DND-41 (cell line): ENCODE results near the gene HOMER1.

Experiments used
- ATAC-seq: fragments of 200-7000 bp; cut with Tn5 transposase; 3 replicates; pipeline ENCODE4 v1.9.1; 2021; ENCODE audit warnings: low read depth; ENCODE audit not compliant: insufficient read depth
- DNase-seq: peaks from one replicate; pipeline ENCODE4 v3.0.0-alpha.2; 2020
- H2AFZ ChIP-seq: 2 replicates; pipeline ENCODE4 v1.6.0; 2012; ENCODE audit warnings: low read depth, low read length
- H3K27ac ChIP-seq: 2 replicates; pipeline ENCODE4 v1.5.1; 2012; ENCODE audit warnings: low read length, inconsistent platforms
- H3K27me3 ChIP-seq: fragments of 200-600 bp; sonication (generic); 2 replicates; pipeline ENCODE4 v1.6.0; 2012; ENCODE audit warnings: low read length, mild to moderate bottlenecking, inconsistent platforms; ENCODE audit not compliant: insufficient read depth, poor library complexity
- H3K36me3 ChIP-seq: 2 replicates; pipeline ENCODE4 v1.5.1; 2012; ENCODE audit warnings: low read length, inconsistent platforms; ENCODE audit not compliant: insufficient read depth
- H3K4me1 ChIP-seq: 2 replicates; pipeline ENCODE4 v1.5.1; 2012; ENCODE audit warnings: mild to moderate bottlenecking, low read length; ENCODE audit not compliant: insufficient read depth
- H3K4me2 ChIP-seq: 2 replicates; pipeline ENCODE4 v1.6.0; 2012; ENCODE audit warnings: mild to moderate bottlenecking, moderate library complexity, low read length, inconsistent platforms; ENCODE audit not compliant: insufficient read depth
- H3K4me3 ChIP-seq, 2 experiments: fragments of 200-600 bp in 1 of 2; shearing (Covaris generic) in 1 of 2; 2 replicates each; pipeline ENCODE4 v1.5.1; 2012 to 2016; ENCODE audit warnings: inconsistent platforms in 2 of 2, low read length in 2 of 2, mild to moderate bottlenecking in 2 of 2, low read depth in 1 of 2, moderate library complexity in 1 of 2
- H3K79me2 ChIP-seq: 2 replicates; pipeline ENCODE4 v1.6.0; 2012; ENCODE audit warnings: low read length, inconsistent platforms; ENCODE audit not compliant: insufficient read depth
- H3K9ac ChIP-seq: 2 replicates; pipeline ENCODE4 v1.6.0; 2012; ENCODE audit warnings: low read depth, mild to moderate bottlenecking, inconsistent platforms, low read length, moderate library complexity
- H3K9me3 ChIP-seq: 2 replicates; pipeline ENCODE4 v1.5.1; 2012; ENCODE audit warnings: low read length, moderate library complexity, mild to moderate bottlenecking, inconsistent platforms; ENCODE audit not compliant: insufficient read depth, severe bottlenecking
- H4K20me1 ChIP-seq: 2 replicates; pipeline ENCODE4 v1.6.0; 2012; ENCODE audit warnings: low read length; ENCODE audit not compliant: insufficient read depth
- CTCF ChIP-seq: IDR thresholded peaks from 2 replicates; pipeline ENCODE4 v1.5.1; 2012; ENCODE audit warnings: borderline replicate concordance, low read length, moderate library complexity, mild to moderate bottlenecking; ENCODE audit not compliant: poor library complexity, severe bottlenecking; ENCODE audit errors: extremely low read depth
- EZH2 ChIP-seq: IDR thresholded peaks from 3 replicates; pipeline ENCODE4 v1.6.1; 2012; ENCODE audit warnings: borderline replicate concordance, low read depth, mild to moderate bottlenecking, moderate library complexity, low read length, inconsistent platforms; ENCODE audit not compliant: severe bottlenecking

The HOMER1 gene

DNA sequence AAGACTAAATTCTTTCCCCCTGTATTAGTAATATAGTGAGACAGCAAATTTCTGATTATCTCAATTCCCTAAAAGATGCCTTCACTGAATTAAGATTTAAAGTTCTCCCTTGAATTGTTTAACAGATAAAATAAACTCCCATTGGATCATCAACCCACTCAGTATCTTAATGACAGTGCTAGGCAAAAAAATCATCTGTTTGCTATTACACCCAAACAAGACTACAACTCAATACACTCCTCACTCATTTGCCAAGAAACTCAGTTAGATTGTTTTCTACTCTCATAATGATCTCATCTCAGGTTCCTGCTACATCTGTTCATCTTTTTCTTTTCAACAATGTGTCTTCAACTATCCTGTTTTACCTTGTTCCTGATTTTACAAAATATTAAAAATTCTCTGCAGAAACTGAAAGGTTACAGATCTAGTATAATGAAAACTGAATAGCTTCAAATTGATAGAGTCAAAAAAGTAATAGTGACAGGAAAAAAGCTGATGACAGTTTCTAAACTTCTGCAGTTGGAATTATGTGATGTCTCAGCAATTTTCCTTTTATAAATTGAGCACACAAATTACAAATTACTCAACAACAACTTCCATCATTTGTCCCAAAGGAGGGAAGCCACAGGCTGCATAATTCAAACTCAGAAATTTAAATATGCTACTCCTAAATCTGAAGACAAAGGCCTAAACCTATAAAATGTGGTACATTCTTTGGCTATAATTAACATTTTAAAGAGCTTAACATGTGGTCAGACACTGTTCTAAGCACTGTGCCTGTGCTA is 39.4 kb downstream of the HOMER1 start:
- Histone ChIP-seq H3K79me2 (peaks cover 3% of the 10 kb centered on the region; the same call in 1 of the 2 replicates), H2AFZ (no peak overlapping the region), H3K9ac (no peak overlapping the region), H3K27me3 (no peaks in the 10 kb centered on the region), H4K20me1 (peaks cover 7% of the 10 kb centered on the region; the same call in 1 of the 2 replicates), H3K27ac (no peak overlapping the region), H3K4me3 (no peak overlapping the region), H3K4me1 (no peaks in the 10 kb centered on the region), H3K36me3 (no peaks in the 10 kb centered on the region), H3K4me2 (no peak overlapping the region), H3K9me3 (no peaks in the 10 kb centered on the region)
- ATAC-seq (no peak), DNase-seq (no peak)
- TF ChIP-seq CTCF (no peak), EZH2 (no peak)

DNA sequence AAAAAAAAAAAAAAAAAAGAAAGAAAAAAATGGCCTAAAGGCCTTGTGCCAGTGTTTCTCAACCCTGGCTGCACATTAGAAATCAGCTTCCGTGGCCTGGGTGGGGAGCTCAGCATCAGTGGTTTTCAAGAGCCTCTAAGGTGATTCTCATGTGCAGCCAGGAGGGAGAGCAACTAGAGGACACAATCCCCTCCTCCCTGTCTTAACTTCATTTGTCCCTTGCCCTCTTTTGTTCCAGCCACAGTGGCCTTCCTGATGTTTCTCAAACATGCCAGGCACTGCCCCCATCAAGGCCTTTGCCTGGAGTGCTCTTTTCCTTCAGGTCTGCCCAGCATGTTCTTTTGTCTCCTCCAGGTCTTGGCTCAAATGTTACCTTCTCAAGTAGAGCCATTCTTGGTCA is 42.4 kb downstream of the HOMER1 start:
- Histone ChIP-seq H3K27me3 (no peaks in the 10 kb centered on the region), H3K36me3 (no peaks in the 10 kb centered on the region), H3K9ac (no peak overlapping the region), H3K4me2 (no peak overlapping the region), H2AFZ (no peak overlapping the region), H3K9me3 (no peaks in the 10 kb centered on the region), H4K20me1 (peaks cover 7% of the 10 kb centered on the region; the same call in 1 of the 2 replicates), H3K4me1 (no peaks in the 10 kb centered on the region), H3K27ac (no peak overlapping the region), H3K79me2 (peaks cover 3% of the 10 kb centered on the region; the same call in 1 of the 2 replicates), H3K4me3 (no peak overlapping the region)
- ATAC-seq = no peak
- no peak for TF ChIP-seq CTCF
- TF ChIP-seq EZH2 = no peak
- no peak for DNase-seq

GRCh38 chr5:79464695-79465332 is 49.1 kb downstream of the HOMER1 start:
- no peak for TF ChIP-seq EZH2
- peak; percentile 74 for TF ChIP-seq CTCF
- DNase-seq = no peak
- no peak overlapping the region for H2AFZ ChIP-seq
- H3K79me2 ChIP-seq = peaks cover 3% of the 10 kb centered on the region; the same call in 1 of the 2 replicates
- H4K20me1 ChIP-seq = no peaks in the 10 kb centered on the region
- H3K4me3 ChIP-seq = no peak overlapping the region
- no peaks in the 10 kb centered on the region for H3K4me1 ChIP-seq
- no peak overlapping the region for H3K27ac ChIP-seq
- no peak overlapping the region for H3K9ac ChIP-seq
- no peak overlapping the region for H3K4me2 ChIP-seq
- no peaks in the 10 kb centered on the region for H3K27me3 ChIP-seq
- H3K9me3 ChIP-seq = no peaks in the 10 kb centered on the region
- H3K36me3 ChIP-seq = no peaks in the 10 kb centered on the region
- peak; percentile 68; the same call in 2 of the 3 replicates for ATAC-seq
